HCT116 (cell line): ENCODE measurements around the gene APOL3. TPM values are rescaled to one million over a fixed set of nuclear protein-coding genes. Genes with fewer than 3 reads are reported as not detected.

Source experiments
- ATAC-seq: fragments of 200-7000 bp; cut with Tn5 transposase; 2 replicates; pipeline ENCODE4 v1.9.1; 2020; ENCODE audit warnings: mild to moderate bottlenecking, moderate library complexity
- BruUV-seq: library from RNA; stranded (reverse); fragments of 400-500 nt; replicated peaks from 2 replicates; lab custom pipeline; 2021; lab: Mats Ljungman, UMichigan
- CTCF ChIA-PET: fragments of 300-600 bp; sonication (Branson Sonifier 250); formaldehyde crosslinking; loops from one replicate; lab custom pipeline; 2021; ENCODE audit warnings: antibody characterized with exemption; lab: Charles Lee
- POLR2A ChIA-PET: fragments of 300-600, 350-600 bp; sonication (Branson Sonifier 250); formaldehyde crosslinking; loops from one replicate; lab custom pipeline; 2021; ENCODE audit warnings: antibody characterized with exemption; lab: Charles Lee
- RAD21 ChIA-PET, 2 experiments: fragments of 300-600 bp; sonication (Branson Sonifier 250); formaldehyde crosslinking; loops; one replicate each; lab custom pipeline; 2023; ENCODE audit warnings: low total read pairs in 2 of 2; ENCODE audit not compliant: uncharacterized antibody in 2 of 2, unreplicated experiment in 2 of 2, low non-redundant PET in 1 of 2; lab: Charles Lee
- DNase-seq: peaks from one replicate; pipeline ENCODE4 v3.0.0-alpha.2; 2010; ENCODE audit warnings: low read depth, low spot score
- H2AFZ ChIP-seq: fragments of 200-600 bp; shearing (Covaris generic), sonication (generic); 2 replicates; pipeline ENCODE4 v1.6.1; 2017; ENCODE audit warnings: low read depth, mixed run types, mixed read lengths, antibody characterized with exemption, low read length; ENCODE audit not compliant: poor library complexity, severe bottlenecking
- H3K27ac ChIP-seq: 2 replicates; pipeline ENCODE4 v1.5.1; 2012; ENCODE audit warnings: low read depth, low read length
- H3K27me3 ChIP-seq: fragments of 200-600 bp; sonication (generic); 2 replicates; pipeline ENCODE4 v1.6.1; 2016; ENCODE audit warnings: mixed run types, low read length, mixed read lengths; ENCODE audit not compliant: insufficient read depth
- H3K36me3 ChIP-seq, 2 experiments: fragments of 200-500 bp in 1 of 2; fragments of 200-600 bp in 1 of 2; sonication (Bioruptor generic) in 1 of 2; sonication (generic) in 1 of 2; 2 replicates each; pipeline versions ENCODE4 v1.5.1 to v1.6.1; 2014 to 2016; ENCODE audit warnings: low read length in 2 of 2, inconsistent platforms in 1 of 2, mixed read lengths in 1 of 2, mixed run types in 1 of 2; ENCODE audit not compliant: insufficient read depth in 2 of 2, control insufficient read depth in 1 of 2
- H3K4me1 ChIP-seq, 2 experiments: fragments of 200-600 bp in 1 of 2; sonication (generic) in 1 of 2; 2 replicates each; pipeline versions ENCODE4 v1.5.1 to v1.6.1; 2012 to 2017; ENCODE audit warnings: low read length in 2 of 2, inconsistent platforms in 1 of 2, mild to moderate bottlenecking in 1 of 2, mixed read lengths in 1 of 2, mixed run types in 1 of 2, moderate library complexity in 1 of 2; ENCODE audit not compliant: insufficient read depth in 2 of 2, control insufficient read depth in 1 of 2
- H3K4me2 ChIP-seq: fragments of 200-600 bp; sonication (generic); 2 replicates; pipeline ENCODE4 v1.6.1; 2017; ENCODE audit warnings: mixed run types, low read length, mixed read lengths
- H3K4me3 ChIP-seq, 2 experiments: fragments of 200-600 bp in 1 of 2; sonication (generic) in 1 of 2; replicated peaks in 1 of 2; 2 replicates each; pipeline ENCODE4 v1.5.1; 2011 to 2016; ENCODE audit warnings: low read length in 2 of 2, control low read depth in 1 of 2, low read depth in 1 of 2, mild to moderate bottlenecking in 1 of 2, mixed read lengths in 1 of 2, mixed run types in 1 of 2
- H3K79me2 ChIP-seq: fragments of 200-600 bp; sonication (generic); 2 replicates; pipeline ENCODE4 v1.6.1; 2017; ENCODE audit warnings: mild to moderate bottlenecking, mixed run types, low read length, moderate library complexity, mixed read lengths; ENCODE audit not compliant: insufficient read depth
- H3K9ac ChIP-seq: fragments of 200-600 bp; sonication (generic); 2 replicates; pipeline ENCODE4 v1.6.1; 2016; ENCODE audit warnings: low read length, mixed read lengths
- H3K9me2 ChIP-seq: fragments of 200-600 bp; sonication (generic), shearing (Covaris generic); 2 replicates; pipeline ENCODE4 v1.6.1; 2017; ENCODE audit warnings: mixed run types, mild to moderate bottlenecking, moderate library complexity; ENCODE audit not compliant: insufficient read depth
- H3K9me3 ChIP-seq, 2 experiments: fragments of 200-500 bp in 1 of 2; fragments of 200-600 bp in 1 of 2; sonication (Bioruptor generic) in 1 of 2; sonication (generic) in 1 of 2; 2 replicates each; pipeline ENCODE4 v1.6.1; 2014 to 2017; ENCODE audit warnings: low read length in 2 of 2, mixed read lengths in 2 of 2, inconsistent platforms in 1 of 2, low read depth in 1 of 2, mild to moderate bottlenecking in 1 of 2, mixed run types in 1 of 2, moderate library complexity in 1 of 2; ENCODE audit not compliant: control insufficient read depth in 1 of 2, insufficient read depth in 1 of 2
- H4K20me1 ChIP-seq: fragments of 200-600 bp; sonication (generic), shearing (Covaris generic); 2 replicates; pipeline ENCODE4 v1.6.1; 2017; ENCODE audit warnings: mixed run types, mild to moderate bottlenecking, moderate library complexity; ENCODE audit not compliant: insufficient read depth
- ATF3 ChIP-seq: IDR thresholded peaks from 2 replicates; pipeline ENCODE4 v1.6.1; 2012
- CEBPB ChIP-seq: IDR thresholded peaks from 2 replicates; pipeline ENCODE4 v1.6.1; 2012; ENCODE audit warnings: low read depth
- ELF1 ChIP-seq: IDR thresholded peaks from 2 replicates; pipeline ENCODE4 v1.6.1; 2012; ENCODE audit warnings: low read depth, borderline replicate concordance
- EZH2phosphoT487 ChIP-seq: fragments of 200-600 bp; IDR thresholded peaks from 2 replicates; pipeline ENCODE4 v1.6.1; 2018; ENCODE audit warnings: antibody characterized with exemption, borderline replicate concordance
- MAX ChIP-seq: IDR thresholded peaks from 2 replicates; pipeline ENCODE4 v1.6.1; 2012
- POLR2AphosphoS5 ChIP-seq: IDR thresholded peaks from 2 replicates; pipeline ENCODE4 v1.6.1; 2011; ENCODE audit warnings: mild to moderate bottlenecking, low read depth, low read length, moderate library complexity
- RAD21 ChIP-seq: IDR thresholded peaks from 2 replicates; pipeline ENCODE4 v1.6.1; 2012; ENCODE audit warnings: low read depth, mild to moderate bottlenecking
- SIN3A ChIP-seq: IDR thresholded peaks from 2 replicates; pipeline ENCODE4 v1.6.1; 2012; ENCODE audit warnings: low read depth
- SP1 ChIP-seq: IDR thresholded peaks from 2 replicates; pipeline ENCODE4 v1.6.1; 2012; ENCODE audit warnings: low read depth
- TCF7L2 ChIP-seq: IDR thresholded peaks from 2 replicates; pipeline ENCODE4 v1.7.0; 2011; ENCODE audit warnings: borderline replicate concordance, inconsistent platforms; ENCODE audit not compliant: insufficient read depth, insufficient read length; ENCODE audit errors: extremely low read depth
- YY1 ChIP-seq: IDR thresholded peaks from 2 replicates; pipeline ENCODE4 v1.6.1; 2011; ENCODE audit warnings: low read length, low read depth, moderate library complexity, mild to moderate bottlenecking; ENCODE audit not compliant: insufficient replicate concordance; ENCODE audit errors: extremely low read depth
- ZFX ChIP-seq: fragments of 450-650 bp; IDR thresholded peaks from 2 replicates; pipeline ENCODE4 v1.6.1; 2017
- ZNF274 ChIP-seq: fragments of 200-500 bp; sonication (Bioruptor generic); IDR thresholded peaks from 2 replicates; pipeline ENCODE4 v1.6.1; 2014; ENCODE audit warnings: mild to moderate bottlenecking, low read depth, low read length, inconsistent platforms
- intact Hi-C: fragments of 100-400 bp; cut with micrococcal nuclease; formaldehyde crosslinking; loops from 2 replicates; pipeline ENCODE4 v1.10.0; 2022
- total RNA-seq: library from RNA; stranded (reverse); gene quantifications from one replicate; pipeline ENCODE4 v1.2.1, GENCODE V29; 2021; ENCODE audit not compliant: unreplicated experiment
- TF ChIP-seq, protein P1 (sequence below): IDR thresholded peaks from 2 replicates; pipeline ENCODE4 v1.6.1; 2011; ENCODE audit warnings: mild to moderate bottlenecking, low read length, moderate library complexity; ENCODE audit not compliant: insufficient replicate concordance; ENCODE audit errors: extremely low read depth
- TF ChIP-seq, protein P2 (sequence below), 3 experiments: fragments of 200-600 bp in 1 of 3; sonication (generic) in 1 of 3; IDR thresholded peaks in 2 of 3; conservative IDR thresholded peaks in 1 of 3; 2 replicates each; pipeline ENCODE4 v1.5.1; 2012 to 2017; ENCODE audit warnings: low read depth in 2 of 3, low read length in 2 of 3, antibody characterized with exemption in 1 of 3, borderline replicate concordance in 1 of 3, control low read depth in 1 of 3, mild to moderate bottlenecking in 1 of 3, mixed read lengths in 1 of 3, mixed run types in 1 of 3, moderate library complexity in 1 of 3; ENCODE audit not compliant: insufficient read depth in 1 of 3
- TF ChIP-seq, protein P3 (sequence below): IDR thresholded peaks from 2 replicates; pipeline ENCODE4 v1.6.1; 2012; ENCODE audit warnings: low read depth

The APOL3 gene
- total RNA-seq, 1 experiment from 2014 or later = 0.49 TPM

GRCh38 chr22:36197065-36197440, 36.5 kb upstream of the APOL3 start:
- Histone ChIP-seq H3K9ac (no peak overlapping the region), H2AFZ (no peak overlapping the region)
- CTCF ChIA-PET = interaction anchor here (1.6 to 2.9 kb wide), 2 partner anchors 11 to 89 kb away, joined by 3 to 15 read pairs; no protein-coding TSS in a partner anchor

More at GRCh38 chr22:36197065-36197440, 36.5 kb upstream of the APOL3 start:
- no peak for DNase-seq
- H3K27me3 ChIP-seq = no peaks in the 10 kb centered on the region
- no TSS peak for BruUV-seq
- H4K20me1 ChIP-seq = no peaks in the 10 kb centered on the region
- no peak for ATAC-seq
- H3K36me3 ChIP-seq = no peaks in the 10 kb centered on the region
- no peak overlapping the region for H3K4me3 ChIP-seq
- no peaks in the 10 kb centered on the region for H3K9me3 ChIP-seq
- no peak overlapping the region for H3K4me2 ChIP-seq
- intact Hi-C loops = loop anchor here (5.0 kb wide), 2 partner anchors 40 to 80 kb away; partner anchors contain the start of gene APOL2
- H3K9me2 ChIP-seq = no peaks in the 10 kb centered on the region
- ChIA-PET POLR2A (no interaction called here), RAD21 (no interaction called here)
- H3K27ac ChIP-seq = no peak overlapping the region
- TF ChIP-seq, protein P1, sequence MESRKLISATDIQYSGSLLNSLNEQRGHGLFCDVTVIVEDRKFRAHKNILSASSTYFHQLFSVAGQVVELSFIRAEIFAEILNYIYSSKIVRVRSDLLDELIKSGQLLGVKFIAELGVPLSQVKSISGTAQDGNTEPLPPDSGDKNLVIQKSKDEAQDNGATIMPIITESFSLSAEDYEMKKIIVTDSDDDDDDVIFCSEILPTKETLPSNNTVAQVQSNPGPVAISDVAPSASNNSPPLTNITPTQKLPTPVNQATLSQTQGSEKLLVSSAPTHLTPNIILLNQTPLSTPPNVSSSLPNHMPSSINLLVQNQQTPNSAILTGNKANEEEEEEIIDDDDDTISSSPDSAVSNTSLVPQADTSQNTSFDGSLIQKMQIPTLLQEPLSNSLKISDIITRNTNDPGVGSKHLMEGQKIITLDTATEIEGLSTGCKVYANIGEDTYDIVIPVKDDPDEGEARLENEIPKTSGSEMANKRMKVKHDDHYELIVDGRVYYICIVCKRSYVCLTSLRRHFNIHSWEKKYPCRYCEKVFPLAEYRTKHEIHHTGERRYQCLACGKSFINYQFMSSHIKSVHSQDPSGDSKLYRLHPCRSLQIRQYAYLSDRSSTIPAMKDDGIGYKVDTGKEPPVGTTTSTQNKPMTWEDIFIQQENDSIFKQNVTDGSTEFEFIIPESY = no peak
- TF ChIP-seq SIN3A = no peak
- TF ChIP-seq ATF3 = no peak
- TF ChIP-seq POLR2AphosphoS5 = no peak
- no peak for TF ChIP-seq EZH2phosphoT487
- no peak for TF ChIP-seq ZFX
- no peak for TF ChIP-seq SP1
- no peak for TF ChIP-seq CEBPB
- TF ChIP-seq, protein P2, sequence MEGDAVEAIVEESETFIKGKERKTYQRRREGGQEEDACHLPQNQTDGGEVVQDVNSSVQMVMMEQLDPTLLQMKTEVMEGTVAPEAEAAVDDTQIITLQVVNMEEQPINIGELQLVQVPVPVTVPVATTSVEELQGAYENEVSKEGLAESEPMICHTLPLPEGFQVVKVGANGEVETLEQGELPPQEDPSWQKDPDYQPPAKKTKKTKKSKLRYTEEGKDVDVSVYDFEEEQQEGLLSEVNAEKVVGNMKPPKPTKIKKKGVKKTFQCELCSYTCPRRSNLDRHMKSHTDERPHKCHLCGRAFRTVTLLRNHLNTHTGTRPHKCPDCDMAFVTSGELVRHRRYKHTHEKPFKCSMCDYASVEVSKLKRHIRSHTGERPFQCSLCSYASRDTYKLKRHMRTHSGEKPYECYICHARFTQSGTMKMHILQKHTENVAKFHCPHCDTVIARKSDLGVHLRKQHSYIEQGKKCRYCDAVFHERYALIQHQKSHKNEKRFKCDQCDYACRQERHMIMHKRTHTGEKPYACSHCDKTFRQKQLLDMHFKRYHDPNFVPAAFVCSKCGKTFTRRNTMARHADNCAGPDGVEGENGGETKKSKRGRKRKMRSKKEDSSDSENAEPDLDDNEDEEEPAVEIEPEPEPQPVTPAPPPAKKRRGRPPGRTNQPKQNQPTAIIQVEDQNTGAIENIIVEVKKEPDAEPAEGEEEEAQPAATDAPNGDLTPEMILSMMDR (IDR thresholded peaks at IDR 0.05 in 2 of 3, conservative IDR thresholded peaks at IDR 0.05 in 1 of 3; ENCODE audit: borderline replicate concordance in 1 of 3, insufficient read depth in 1 of 3, low read depth in 2 of 3, low read length in 2 of 3) = no peak
- TF ChIP-seq ELF1 = no peak
- no peak for TF ChIP-seq MAX
- no peak for TF ChIP-seq ZNF274
- TF ChIP-seq, protein P3, sequence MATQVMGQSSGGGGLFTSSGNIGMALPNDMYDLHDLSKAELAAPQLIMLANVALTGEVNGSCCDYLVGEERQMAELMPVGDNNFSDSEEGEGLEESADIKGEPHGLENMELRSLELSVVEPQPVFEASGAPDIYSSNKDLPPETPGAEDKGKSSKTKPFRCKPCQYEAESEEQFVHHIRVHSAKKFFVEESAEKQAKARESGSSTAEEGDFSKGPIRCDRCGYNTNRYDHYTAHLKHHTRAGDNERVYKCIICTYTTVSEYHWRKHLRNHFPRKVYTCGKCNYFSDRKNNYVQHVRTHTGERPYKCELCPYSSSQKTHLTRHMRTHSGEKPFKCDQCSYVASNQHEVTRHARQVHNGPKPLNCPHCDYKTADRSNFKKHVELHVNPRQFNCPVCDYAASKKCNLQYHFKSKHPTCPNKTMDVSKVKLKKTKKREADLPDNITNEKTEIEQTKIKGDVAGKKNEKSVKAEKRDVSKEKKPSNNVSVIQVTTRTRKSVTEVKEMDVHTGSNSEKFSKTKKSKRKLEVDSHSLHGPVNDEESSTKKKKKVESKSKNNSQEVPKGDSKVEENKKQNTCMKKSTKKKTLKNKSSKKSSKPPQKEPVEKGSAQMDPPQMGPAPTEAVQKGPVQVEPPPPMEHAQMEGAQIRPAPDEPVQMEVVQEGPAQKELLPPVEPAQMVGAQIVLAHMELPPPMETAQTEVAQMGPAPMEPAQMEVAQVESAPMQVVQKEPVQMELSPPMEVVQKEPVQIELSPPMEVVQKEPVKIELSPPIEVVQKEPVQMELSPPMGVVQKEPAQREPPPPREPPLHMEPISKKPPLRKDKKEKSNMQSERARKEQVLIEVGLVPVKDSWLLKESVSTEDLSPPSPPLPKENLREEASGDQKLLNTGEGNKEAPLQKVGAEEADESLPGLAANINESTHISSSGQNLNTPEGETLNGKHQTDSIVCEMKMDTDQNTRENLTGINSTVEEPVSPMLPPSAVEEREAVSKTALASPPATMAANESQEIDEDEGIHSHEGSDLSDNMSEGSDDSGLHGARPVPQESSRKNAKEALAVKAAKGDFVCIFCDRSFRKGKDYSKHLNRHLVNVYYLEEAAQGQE = no peak
- no peak for TF ChIP-seq RAD21
- TF ChIP-seq TCF7L2 = no peak
- TF ChIP-seq YY1 = no peak
- no peaks in the 10 kb centered on the region for H3K4me1 ChIP-seq
- no peaks in the 10 kb centered on the region for H3K79me2 ChIP-seq
